ENCODE results near the gene DBP.
A peak's percentile ranks its signal among the peaks of the same experiment; 100 is the strongest.
"Not testable (repeated sequence)": the region's sequence is repeated elsewhere in the genome, so short reads cannot be mapped to it uniquely, and the experiment has no call there.

The DBP gene, protein sequence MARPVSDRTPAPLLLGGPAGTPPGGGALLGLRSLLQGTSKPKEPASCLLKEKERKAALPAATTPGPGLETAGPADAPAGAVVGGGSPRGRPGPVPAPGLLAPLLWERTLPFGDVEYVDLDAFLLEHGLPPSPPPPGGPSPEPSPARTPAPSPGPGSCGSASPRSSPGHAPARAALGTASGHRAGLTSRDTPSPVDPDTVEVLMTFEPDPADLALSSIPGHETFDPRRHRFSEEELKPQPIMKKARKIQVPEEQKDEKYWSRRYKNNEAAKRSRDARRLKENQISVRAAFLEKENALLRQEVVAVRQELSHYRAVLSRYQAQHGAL

DNA sequence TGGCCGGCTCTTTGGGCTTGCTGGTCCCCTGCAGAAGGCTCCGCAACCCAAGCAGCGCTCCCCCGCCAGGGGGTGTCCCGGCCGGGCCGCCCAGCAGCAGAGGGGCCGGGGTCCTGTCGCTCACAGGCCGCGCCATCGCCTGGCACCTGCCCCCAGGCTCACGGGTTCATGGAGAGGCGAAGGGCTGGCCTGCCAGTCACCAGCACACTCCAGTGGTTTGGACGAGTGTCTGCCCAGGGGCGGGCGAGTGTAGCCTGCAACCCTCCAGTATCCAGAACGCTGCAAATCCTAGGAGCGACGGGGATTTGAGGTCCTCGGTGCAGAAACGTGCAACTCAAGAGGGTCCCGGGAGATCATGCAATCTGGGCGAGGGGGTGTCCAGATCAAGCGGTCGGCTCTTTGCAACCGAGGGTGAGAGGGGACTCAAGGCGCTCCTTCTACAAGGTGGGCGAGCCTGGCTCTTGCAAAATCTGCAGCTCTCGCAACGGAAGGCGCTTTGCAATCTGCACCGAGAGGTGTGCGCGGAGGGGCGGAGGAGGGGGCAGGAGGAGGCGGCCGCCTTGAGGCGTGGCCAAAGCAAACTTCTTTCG lies at the start of gene DBP:
DBP (minus strand) TSS at position 521 of the 590 bp plus-strand sequence; CDS start at position 136, 385 bp downstream.
- TF ChIP-seq, protein P1, sequence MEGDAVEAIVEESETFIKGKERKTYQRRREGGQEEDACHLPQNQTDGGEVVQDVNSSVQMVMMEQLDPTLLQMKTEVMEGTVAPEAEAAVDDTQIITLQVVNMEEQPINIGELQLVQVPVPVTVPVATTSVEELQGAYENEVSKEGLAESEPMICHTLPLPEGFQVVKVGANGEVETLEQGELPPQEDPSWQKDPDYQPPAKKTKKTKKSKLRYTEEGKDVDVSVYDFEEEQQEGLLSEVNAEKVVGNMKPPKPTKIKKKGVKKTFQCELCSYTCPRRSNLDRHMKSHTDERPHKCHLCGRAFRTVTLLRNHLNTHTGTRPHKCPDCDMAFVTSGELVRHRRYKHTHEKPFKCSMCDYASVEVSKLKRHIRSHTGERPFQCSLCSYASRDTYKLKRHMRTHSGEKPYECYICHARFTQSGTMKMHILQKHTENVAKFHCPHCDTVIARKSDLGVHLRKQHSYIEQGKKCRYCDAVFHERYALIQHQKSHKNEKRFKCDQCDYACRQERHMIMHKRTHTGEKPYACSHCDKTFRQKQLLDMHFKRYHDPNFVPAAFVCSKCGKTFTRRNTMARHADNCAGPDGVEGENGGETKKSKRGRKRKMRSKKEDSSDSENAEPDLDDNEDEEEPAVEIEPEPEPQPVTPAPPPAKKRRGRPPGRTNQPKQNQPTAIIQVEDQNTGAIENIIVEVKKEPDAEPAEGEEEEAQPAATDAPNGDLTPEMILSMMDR (IDR thresholded peaks at IDR 0.05; ENCODE audit: low read length, missing control alignments): no peak
- H3K4me3 ChIP-seq (replicated peaks; ENCODE audit: low read depth, low read length): peak within 1 kb of the TSS; percentile 60
- no peak for DNase-seq (ENCODE audit: low read depth)

DNA sequence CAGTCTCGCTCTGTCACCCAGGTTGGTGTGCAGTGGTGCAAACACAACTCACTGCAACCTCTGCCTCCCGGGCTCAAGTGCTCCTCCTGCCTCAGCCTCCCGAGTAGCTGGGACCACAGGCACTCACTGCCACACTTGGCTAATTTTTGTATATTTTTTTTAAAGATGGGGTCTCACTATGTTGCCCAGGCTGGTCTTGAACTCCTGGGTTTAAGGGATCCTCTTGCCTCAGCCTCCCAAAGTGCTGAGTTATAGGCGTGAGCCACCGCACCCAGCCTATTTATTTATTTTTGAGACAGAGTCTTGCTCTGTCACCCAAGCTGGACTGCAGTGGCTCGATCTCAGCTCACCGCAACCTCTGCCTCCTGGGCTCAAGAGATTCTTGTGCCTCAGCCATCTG lies 49.5 kb upstream of the DBP start:
- not testable (repeated sequence) for H3K4me3 ChIP-seq (replicated peaks; ENCODE audit: low read depth, low read length); DNase-seq (ENCODE audit: low read depth)

DNA sequence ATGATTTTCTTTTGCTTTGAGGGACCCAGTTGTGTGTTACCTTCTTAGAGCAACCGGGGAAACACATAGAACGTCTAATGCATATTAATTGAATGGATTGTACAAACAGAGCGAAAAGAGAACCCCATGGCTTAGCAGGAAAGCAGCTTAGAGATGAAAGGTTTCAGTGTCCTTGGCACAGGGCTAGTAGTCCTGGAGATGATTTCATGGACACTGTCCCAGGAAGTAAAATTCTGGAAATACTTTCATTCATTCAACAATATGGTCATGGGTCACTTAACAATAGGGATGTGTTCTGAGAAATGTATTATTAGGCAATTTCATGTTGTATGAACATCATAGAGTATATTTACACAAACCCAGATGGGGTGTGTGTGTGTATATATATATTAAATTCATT lies 48.9 kb upstream of the DBP start:
- no peak overlapping the region for H3K4me3 ChIP-seq (replicated peaks; ENCODE audit: low read depth, low read length)
- TF ChIP-seq, protein P1 (IDR thresholded peaks at IDR 0.05; ENCODE audit: low read length, missing control alignments): no peak
- DNase-seq (ENCODE audit: low read depth): no peak

DNA sequence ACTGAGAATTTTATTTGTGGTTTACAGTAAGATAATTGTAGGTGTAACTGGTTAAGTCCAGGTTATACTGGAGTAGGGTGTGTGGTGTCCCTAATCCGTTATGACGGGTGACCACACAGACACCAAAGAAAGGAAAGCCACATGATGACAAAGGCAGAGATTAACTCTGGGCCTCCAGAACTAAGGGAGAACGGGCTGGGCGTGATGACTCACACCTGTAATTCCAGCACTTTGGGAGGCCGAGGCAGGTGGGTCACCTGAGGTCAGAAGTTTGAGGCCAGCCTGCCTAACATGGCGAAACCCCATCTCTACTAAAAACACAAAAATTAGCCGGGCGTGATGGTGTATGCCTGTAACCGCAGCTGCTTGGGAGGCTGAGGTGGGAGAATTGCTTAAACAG lies 48.4 kb upstream of the DBP start:
- TF ChIP-seq, protein P1 (IDR thresholded peaks at IDR 0.05; ENCODE audit: low read length, missing control alignments): no peak
- DNase-seq (ENCODE audit: low read depth): no peak
- H3K4me3 ChIP-seq (replicated peaks; ENCODE audit: low read depth, low read length): no peak overlapping the region

DNA sequence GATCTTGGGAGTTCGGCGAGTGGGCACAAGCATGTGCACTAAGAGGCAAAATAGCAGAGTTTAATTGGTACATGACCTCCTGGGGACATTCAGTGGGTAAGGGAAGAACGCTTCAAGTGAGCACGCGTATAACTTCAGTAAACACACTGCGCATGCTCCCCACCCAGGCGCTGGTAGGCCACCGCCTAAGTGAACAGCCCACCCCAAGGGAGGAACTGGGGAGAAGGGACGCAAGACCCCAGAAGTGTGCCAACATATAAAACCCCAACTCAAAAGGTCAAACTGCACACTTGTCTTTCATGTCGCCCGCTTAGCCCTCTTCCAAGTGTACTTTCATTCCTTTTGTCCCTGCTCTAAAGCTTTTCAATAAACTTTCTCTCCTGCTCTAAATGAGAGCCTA lies 46.2 kb upstream of the DBP start:
- H3K4me3 ChIP-seq (replicated peaks; ENCODE audit: low read depth, low read length): no peak overlapping the region
- TF ChIP-seq, protein P1 (IDR thresholded peaks at IDR 0.05; ENCODE audit: low read length, missing control alignments): no peak
- DNase-seq (ENCODE audit: low read depth): peak; percentile 57

DNA sequence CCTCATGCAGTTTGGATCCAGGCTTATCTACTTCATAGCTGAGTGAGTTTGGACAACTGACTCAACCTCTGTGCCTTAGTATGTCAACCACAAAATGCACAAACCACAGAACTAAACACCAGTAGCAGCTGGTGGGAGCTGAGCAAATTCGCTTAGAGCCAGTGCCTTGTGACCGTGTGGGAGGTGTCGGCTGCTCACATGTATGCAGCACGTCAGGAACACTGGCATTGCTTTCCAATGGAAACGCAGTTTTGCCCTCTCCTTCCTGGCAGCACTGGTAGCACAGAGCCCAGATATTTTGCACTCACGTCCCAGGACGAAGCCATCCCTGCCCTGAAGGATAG lies 43.9 kb upstream of the DBP start:
- peak; percentile 76 for DNase-seq (ENCODE audit: low read depth)
- H3K4me3 ChIP-seq (replicated peaks; ENCODE audit: low read depth, low read length): no peak overlapping the region
- TF ChIP-seq, protein P1 (IDR thresholded peaks at IDR 0.05; ENCODE audit: low read length, missing control alignments): no peak

DNA sequence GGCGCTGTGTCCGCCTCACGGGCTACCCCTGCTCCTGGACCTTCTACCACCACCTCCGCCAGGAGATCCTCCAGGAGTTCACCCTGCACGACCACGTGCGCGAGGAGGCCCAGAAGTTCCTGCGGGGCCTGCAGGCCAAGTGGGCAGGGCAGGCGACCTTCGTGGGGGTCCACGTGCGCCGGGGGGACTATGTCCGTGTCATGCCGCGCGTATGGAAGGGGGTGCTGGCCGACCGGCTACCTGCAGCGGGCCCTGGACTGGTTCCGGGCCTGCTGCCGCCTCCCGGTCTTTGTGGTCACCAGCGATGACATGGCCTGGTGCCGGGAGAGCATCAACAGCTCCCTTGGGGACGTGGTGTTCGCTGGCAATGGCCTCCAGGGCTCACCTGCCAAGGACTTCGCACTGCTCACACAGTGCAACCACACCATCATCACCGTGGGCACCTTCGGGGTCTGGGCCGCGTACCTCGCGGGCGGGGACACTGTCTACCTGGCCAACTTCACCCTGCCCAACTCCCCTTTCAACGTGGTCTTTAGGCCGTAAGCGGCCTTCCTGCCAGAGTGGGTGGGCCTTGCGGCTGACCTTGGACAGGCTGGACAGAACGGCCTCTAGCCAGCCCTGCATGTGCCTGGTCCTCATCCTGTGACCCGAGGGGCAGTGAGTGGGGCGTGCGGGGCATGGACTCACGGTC lies 43.4 kb upstream of the DBP start:
- TF ChIP-seq, protein P1 (IDR thresholded peaks at IDR 0.05; ENCODE audit: low read length, missing control alignments): no peak
- no peak for DNase-seq (ENCODE audit: low read depth)
- no peak overlapping the region for H3K4me3 ChIP-seq (replicated peaks; ENCODE audit: low read depth, low read length)

DNA sequence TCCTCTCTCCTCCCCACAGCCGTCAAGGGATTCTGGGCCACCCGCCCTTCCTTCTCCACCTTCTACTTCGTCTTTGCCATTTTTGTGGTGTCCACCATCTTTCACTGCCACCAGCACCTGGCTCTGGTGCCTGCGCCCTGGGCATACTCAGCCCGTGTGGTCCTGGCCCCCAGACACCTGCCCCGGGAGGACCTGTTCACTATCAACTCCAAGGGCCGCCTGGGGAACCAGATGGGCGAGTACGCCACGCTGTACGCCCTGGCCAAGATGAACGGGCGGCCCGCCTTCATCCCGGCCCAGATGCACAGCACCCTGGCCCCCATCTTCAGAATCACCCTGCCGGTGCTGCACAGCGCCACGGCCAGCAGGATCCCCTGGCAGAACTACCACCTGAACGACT lies 42.8 kb upstream of the DBP start:
- H3K4me3 ChIP-seq (replicated peaks; ENCODE audit: low read depth, low read length); DNase-seq (ENCODE audit: low read depth): not testable (repeated sequence)
